Mucosa of rectum (tissue), 2 donors: ENCODE measurements around the gene FLRT2.

Source experiments
- H3K27ac ChIP-seq, 2 donors: one replicate each; pipeline ENCODE4 v1.7.0; 2013; ENCODE audit warnings: inconsistent platforms in 2 of 2, low read depth in 2 of 2, low read length in 2 of 2
- H3K27me3 ChIP-seq, 2 donors: one replicate each; pipeline ENCODE4 v1.7.0; 2013; ENCODE audit warnings: low read length in 2 of 2; ENCODE audit not compliant: control insufficient read depth in 2 of 2, insufficient read depth in 2 of 2
- H3K36me3 ChIP-seq, 2 donors: one replicate each; pipeline ENCODE4 v1.7.0; 2013; ENCODE audit warnings: low read length in 2 of 2; ENCODE audit not compliant: control insufficient read depth in 2 of 2, insufficient read depth in 2 of 2
- H3K4me1 ChIP-seq, 2 donors: one replicate each; pipeline ENCODE4 v1.7.0; 2013; ENCODE audit warnings: low read length in 2 of 2, mild to moderate bottlenecking in 1 of 2; ENCODE audit not compliant: control insufficient read depth in 2 of 2, insufficient read depth in 2 of 2
- H3K4me3 ChIP-seq, 2 donors: one replicate each; pipeline ENCODE4 v1.7.0; 2013; ENCODE audit warnings: low read length in 2 of 2
- H3K9ac ChIP-seq, 2 donors: one replicate each; pipeline ENCODE4 v1.7.0; 2013; ENCODE audit warnings: low read length in 2 of 2, low read depth in 1 of 2, mild to moderate bottlenecking in 1 of 2
- H3K9me3 ChIP-seq, 2 donors: one replicate each; pipeline ENCODE4 v1.7.0; 2013; ENCODE audit warnings: low read length in 2 of 2; ENCODE audit not compliant: control insufficient read depth in 2 of 2
- donor health status: healthy.
- donor health status: Normal muscosa, but diverticular disease.

Gene FLRT2

DNA sequence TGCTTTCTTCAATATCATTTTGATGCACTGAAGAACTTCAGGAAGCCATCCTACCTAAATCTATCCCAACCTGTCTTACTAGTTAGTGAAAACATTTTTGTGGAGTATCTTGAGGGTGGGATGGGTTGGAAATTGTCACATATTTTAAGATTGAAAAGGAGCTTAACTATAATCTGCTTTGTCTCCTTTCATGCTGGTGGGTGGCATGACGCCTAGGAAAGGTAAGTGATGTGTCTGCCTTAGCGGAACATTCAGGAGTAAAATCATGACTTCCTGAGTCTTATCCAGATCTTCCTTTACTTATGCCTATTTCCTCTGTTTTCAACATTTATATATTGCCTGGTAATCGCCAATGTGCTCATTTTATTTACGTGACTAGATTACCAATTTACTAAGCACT lies 74.1 kb downstream of the FLRT2 start:
- peaks cover 0 to 3% of the 10 kb centered on the region in 2 donors for H3K9me3 ChIP-seq
- H3K4me3 ChIP-seq, result no peak overlapping the region
- no peaks in the 10 kb centered on the region for H3K4me1 ChIP-seq
- no peaks in the 10 kb centered on the region for H3K27me3 ChIP-seq
- H3K9ac ChIP-seq, result no peak overlapping the region
- no peak overlapping the region for H3K27ac ChIP-seq
- no peaks in the 10 kb centered on the region for H3K36me3 ChIP-seq

DNA sequence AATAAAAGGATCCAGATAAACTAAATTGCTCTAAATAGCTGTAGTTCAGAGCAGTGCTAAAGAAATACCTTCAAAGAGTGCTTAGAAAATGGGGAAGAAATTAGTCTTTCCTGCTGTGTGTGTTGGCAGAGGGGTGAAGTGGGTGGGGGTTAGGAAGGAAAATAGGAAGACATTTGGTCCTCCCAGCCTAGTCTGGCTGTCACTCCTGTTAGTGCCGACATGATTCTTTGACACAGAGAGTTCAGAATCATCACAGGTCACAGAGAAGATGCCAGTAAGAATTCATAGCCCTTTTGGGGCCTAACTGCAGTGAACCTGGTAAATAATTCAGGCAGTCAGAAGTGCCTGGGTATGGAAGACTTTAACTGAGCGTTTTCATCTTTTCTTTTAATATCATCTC lies 74.8 kb downstream of the FLRT2 start:
- H3K36me3 ChIP-seq, result no peaks in the 10 kb centered on the region
- no peak overlapping the region for H3K9ac ChIP-seq
- H3K4me3 ChIP-seq, result no peak overlapping the region
- H3K27me3 ChIP-seq, result no peaks in the 10 kb centered on the region
- no peak overlapping the region for H3K27ac ChIP-seq
- peaks cover 0 to 4% of the 10 kb centered on the region in 2 donors for H3K9me3 ChIP-seq
- H3K4me1 ChIP-seq, result no peaks in the 10 kb centered on the region

DNA sequence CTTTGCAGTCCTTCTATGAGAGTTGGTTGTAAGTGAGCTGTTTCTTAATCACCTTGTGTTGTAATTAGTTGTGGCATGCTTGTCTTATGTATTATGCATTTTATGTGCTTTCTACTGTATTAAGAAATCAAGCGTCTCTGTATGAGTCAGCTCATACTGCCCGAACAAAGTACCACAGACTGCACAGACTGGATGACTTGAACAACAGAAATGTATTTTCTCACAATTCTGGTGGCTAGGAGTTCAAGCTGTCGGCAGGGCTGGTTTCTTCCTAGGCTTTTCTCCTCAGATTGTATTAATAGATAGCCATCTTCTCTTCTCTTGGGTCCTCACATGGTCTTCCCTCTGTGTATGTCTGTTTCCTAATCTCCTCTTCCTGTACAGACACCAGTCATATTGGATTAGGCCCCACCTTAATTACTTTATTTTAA lies 77.7 kb downstream of the FLRT2 start:
- Histone ChIP-seq H3K9ac (no peak overlapping the region), H3K36me3 (no peaks in the 10 kb centered on the region), H3K27ac (no peak overlapping the region), H3K27me3 (no peaks in the 10 kb centered on the region), H3K4me3 (no peak overlapping the region), H3K4me1 (no peaks in the 10 kb centered on the region), H3K9me3 (peaks cover 0 to 4% of the 10 kb centered on the region in 2 donors)

DNA sequence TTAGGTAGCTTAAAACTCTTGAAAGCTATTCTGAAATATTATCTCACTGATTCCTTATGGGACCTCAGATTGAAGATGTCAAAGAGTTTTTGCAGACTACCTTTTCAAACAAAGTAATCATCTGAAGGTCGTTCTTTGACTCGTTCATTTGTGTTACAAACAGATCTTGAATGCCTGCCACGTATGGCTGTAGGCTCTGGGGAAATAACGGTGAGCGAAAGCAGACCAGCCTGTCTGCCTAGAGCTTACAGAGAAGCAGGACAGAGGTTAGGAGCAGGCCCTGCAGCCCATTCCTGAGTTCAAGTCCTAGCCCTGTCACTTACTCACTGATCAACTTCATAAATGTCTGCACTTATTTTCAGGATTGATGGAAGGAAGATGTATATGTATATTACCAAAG lies 83.6 kb downstream of the FLRT2 start:
- Histone ChIP-seq H3K27me3 (no peaks in the 10 kb centered on the region), H3K27ac (no peak overlapping the region), H3K9me3 (peaks cover 0 to 2% of the 10 kb centered on the region in 2 donors)

DNA sequence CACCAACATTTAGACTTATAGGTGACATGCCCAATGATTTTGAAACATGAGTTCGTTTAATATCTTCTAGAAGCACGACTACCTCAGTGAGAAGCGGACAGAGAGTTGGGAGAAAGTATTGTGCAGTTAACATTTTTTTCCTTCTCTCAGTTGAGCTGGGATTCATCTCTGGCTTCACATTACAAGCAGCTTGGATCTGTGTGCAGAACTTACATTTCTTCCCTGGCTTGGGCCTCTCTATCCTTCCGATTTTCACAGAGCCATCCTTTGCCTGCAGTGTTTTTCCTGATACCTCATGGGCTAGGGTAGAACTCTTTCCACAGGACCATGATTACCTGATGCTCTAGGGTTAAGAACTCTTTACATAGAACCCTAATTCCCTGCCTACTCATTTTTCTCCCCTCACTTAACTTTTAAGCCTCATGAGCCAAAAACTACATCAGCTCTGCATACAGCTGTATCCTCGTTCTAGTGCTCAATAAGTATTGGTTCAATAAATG lies 86.5 kb downstream of the FLRT2 start:
- Histone ChIP-seq H3K27ac (no peak overlapping the region), H3K36me3 (no peaks in the 10 kb centered on the region), H3K9ac (no peak overlapping the region), H3K4me3 (no peak overlapping the region), H3K9me3 (no peaks in the 10 kb centered on the region), H3K27me3 (no peaks in the 10 kb centered on the region), H3K4me1 (no peaks in the 10 kb centered on the region)

More for the DNA sequence above, 83.6 kb downstream of the FLRT2 start:
- no peak overlapping the region for H3K9ac ChIP-seq
- H3K36me3 ChIP-seq, result no peaks in the 10 kb centered on the region
- no peaks in the 10 kb centered on the region for H3K4me1 ChIP-seq
- no peak overlapping the region for H3K4me3 ChIP-seq

DNA sequence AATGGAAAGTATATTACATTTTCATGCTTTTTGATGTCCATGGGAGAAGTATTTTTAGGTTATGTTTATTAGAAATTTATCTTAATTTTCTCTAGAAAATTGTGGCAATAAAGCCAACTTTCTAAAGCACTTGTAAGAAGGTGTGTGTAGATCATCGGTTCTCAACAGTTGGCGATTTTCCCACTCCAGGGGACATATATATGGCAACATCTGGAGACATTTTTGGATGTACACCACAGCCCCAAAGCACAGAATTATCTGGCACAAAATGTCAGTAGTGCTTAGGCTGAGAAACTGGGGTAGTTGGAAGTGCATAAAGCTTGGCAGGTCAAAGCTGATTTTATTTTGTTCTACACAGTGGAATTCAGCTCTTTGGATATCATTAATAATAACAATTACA lies 86.9 kb downstream of the FLRT2 start:
- Histone ChIP-seq H3K9ac (no peak overlapping the region), H3K4me3 (no peak overlapping the region), H3K36me3 (no peaks in the 10 kb centered on the region), H3K27ac (no peak overlapping the region), H3K27me3 (no peaks in the 10 kb centered on the region), H3K4me1 (no peaks in the 10 kb centered on the region), H3K9me3 (no peaks in the 10 kb centered on the region)

DNA sequence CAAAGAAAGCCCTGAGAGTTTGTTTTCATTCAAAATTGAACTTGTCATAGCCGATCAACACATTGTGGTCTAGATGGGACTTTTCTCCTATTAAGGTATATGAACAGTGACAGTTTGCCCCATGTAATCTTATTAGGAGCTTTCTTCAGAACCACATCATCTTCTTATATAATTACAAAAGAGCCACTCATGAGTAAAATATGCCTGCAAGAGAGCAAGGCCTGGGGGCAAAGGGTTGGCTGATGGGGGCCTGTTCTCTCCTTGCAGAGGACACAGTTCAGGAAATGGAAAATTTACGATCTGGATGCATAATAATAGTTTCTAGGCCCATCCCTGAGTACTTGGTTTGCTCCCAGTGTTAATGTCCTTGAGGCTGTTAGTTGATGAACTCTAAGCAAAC lies 87.8 kb downstream of the FLRT2 start:
- H3K27me3 ChIP-seq, result no peaks in the 10 kb centered on the region
- H3K4me3 ChIP-seq, result no peak overlapping the region
- H3K27ac ChIP-seq, result no peak overlapping the region
- H3K4me1 ChIP-seq, result no peaks in the 10 kb centered on the region
- no peak overlapping the region for H3K9ac ChIP-seq
- no peaks in the 10 kb centered on the region for H3K9me3 ChIP-seq
- no peaks in the 10 kb centered on the region for H3K36me3 ChIP-seq

DNA sequence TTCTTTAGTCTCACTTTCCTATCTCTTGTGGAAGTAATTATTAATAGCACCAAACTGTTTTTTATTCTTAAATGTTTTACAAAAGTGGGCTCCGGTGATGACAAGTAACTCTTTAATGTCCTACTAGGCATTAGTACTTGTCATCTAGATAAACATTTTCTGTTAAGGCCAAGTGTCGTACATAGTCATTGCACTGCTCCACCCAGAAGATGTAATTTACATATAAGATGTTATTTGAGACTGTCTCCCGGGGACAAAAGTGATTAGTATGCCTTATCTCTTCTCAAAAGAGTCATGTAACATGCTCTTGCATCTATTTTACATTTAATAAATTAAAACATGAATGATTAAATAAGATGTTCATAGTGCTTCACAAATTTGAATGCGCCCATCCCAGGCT lies 88.4 kb downstream of the FLRT2 start:
- Histone ChIP-seq H3K4me1 (no peaks in the 10 kb centered on the region), H3K9me3 (no peaks in the 10 kb centered on the region), H3K9ac (no peak overlapping the region), H3K4me3 (no peak overlapping the region), H3K27ac (no peak overlapping the region), H3K27me3 (no peaks in the 10 kb centered on the region), H3K36me3 (no peaks in the 10 kb centered on the region)

DNA sequence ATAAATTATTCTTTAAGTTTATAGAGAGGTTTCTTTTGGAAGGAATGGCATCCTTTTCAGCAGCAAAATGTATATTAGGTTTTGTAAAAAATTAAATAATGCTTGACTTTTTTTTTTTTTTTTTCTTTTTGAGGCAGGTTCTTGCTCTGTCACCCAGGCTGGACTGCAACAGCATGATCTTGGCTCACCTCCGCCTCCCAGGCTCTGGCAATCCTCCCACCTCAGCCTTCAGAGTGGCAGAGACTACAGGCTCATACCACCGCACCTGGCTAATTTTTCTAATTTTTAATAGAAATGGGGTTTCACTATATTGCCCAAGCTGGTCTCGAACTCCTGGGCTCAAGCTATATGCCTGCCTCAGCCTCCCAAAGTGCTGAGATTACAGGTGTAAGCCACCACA lies 89.0 kb downstream of the FLRT2 start:
- H3K9me3 ChIP-seq, result no peaks in the 10 kb centered on the region
- no peak overlapping the region for H3K4me3 ChIP-seq
- H3K9ac ChIP-seq, result no peak overlapping the region
- H3K27ac ChIP-seq, result no peak overlapping the region
- H3K36me3 ChIP-seq, result no peaks in the 10 kb centered on the region
- no peaks in the 10 kb centered on the region for H3K27me3 ChIP-seq
- H3K4me1 ChIP-seq, result no peaks in the 10 kb centered on the region

DNA sequence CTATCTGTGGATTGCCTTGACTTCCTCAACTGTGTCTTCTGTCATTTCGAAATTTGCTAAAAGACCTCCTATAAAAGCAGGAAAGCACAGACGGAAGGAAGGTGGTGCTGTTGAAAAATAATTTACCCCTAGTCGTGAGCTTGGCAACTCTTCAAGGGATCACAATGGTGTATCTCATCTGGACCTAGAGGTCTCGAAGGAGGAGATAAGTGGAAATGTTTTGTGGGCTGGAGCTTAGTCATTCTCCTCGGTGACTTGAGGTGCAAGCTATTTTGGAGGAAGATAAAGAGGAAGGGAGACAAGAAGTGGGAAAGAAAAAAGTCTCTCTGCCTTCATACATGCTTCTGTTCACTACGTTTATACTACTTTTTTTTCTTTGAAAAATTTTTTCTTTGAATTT lies 89.9 kb downstream of the FLRT2 start:
- Histone ChIP-seq H3K4me3 (no peak overlapping the region), H3K9me3 (no peaks in the 10 kb centered on the region), H3K36me3 (no peaks in the 10 kb centered on the region), H3K4me1 (no peaks in the 10 kb centered on the region), H3K9ac (no peak overlapping the region), H3K27ac (no peak overlapping the region), H3K27me3 (no peaks in the 10 kb centered on the region)

DNA sequence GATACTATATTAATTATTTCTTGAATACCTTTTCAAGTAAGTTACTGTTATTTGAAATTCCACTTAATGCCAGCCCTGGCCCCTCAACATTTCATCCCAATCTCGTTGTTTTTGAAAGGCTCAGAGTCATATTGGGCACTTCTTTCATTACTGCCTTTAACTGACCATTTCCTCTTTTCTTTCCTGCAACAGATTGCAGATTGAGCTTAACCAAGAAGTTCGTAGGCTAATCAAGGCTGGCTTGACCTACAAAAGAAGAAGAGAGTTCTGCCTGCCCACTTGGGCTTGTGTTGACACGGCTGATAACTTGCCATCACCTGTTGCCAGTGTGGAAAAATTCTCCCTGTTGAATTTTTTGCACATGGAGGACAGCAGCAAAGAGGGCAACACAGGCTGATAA lies 91.0 kb downstream of the FLRT2 start:
- H3K9ac ChIP-seq, result no peak overlapping the region

More for the DNA sequence above, 91.0 kb downstream of the FLRT2 start:
- H3K9me3 ChIP-seq, result no peaks in the 10 kb centered on the region
- no peaks in the 10 kb centered on the region for H3K27me3 ChIP-seq
- no peaks in the 10 kb centered on the region for H3K36me3 ChIP-seq
- no peak overlapping the region for H3K4me3 ChIP-seq
- no peak overlapping the region for H3K27ac ChIP-seq
- H3K4me1 ChIP-seq, result no peaks in the 10 kb centered on the region
